Hematopoietic multipotent progenitor cell (in vitro differentiated cells): Measurements from ENCODE around the gene ETDB. TPM values are rescaled to one million over a fixed set of nuclear protein-coding genes. Genes with fewer than 3 reads are reported as not detected.

ENCODE experiments used
- total RNA-seq: library from RNA; depleted of rRNA; stranded (reverse); fragments of >200 nt; gene quantifications from one replicate; pipeline ENCODE4 v1.2.3, GENCODE V29; 2012

ETDB gene
- total RNA-seq, 1 donor = not detected

Other genes with a start within 250 kb of the ETDB start
- gene MOSPD1, start 205.3 kb downstream of the ETDB start, total RNA-seq = 4.0 TPM
- gene SMIM10, start 129.5 kb downstream of the ETDB start, total RNA-seq = 15.1 TPM
- 3.8 TPM for gene RTL8B, start 98.0 kb downstream of the ETDB start, total RNA-seq
- 20.2 TPM for gene RTL8C, start 88.2 kb downstream of the ETDB start, total RNA-seq
- gene RTL8A, start 68.4 kb downstream of the ETDB start, total RNA-seq = 15.1 TPM
- 0.81 TPM for gene SMIM10L2B, start 21.8 kb downstream of the ETDB start, total RNA-seq
- gene CT55, start 50.9 kb upstream of the ETDB start, total RNA-seq = not detected
- not detected for gene ETDA, start 131.5 kb upstream of the ETDB start, total RNA-seq
- gene ETDC, start 189.0 kb upstream of the ETDB start, total RNA-seq = not detected
- gene ZNF75D, start 223.6 kb upstream of the ETDB start, total RNA-seq = 4.8 TPM
- 1.6 TPM for gene ZNF449, start 224.3 kb upstream of the ETDB start, total RNA-seq